Inferior parietal cortex (tissue), 1 donor: ENCODE data around the gene SOX5.
"Not testable (repeated sequence)": the region's sequence is repeated elsewhere in the genome, so short reads cannot be mapped to it uniquely, and the experiment has no call there.

ENCODE experiments used
- DNase-seq: peaks from one replicate; pipeline ENCODE4 v3.0.0-alpha.2; 2016; ENCODE audit errors: extremely low spot score

Gene SOX5

DNA sequence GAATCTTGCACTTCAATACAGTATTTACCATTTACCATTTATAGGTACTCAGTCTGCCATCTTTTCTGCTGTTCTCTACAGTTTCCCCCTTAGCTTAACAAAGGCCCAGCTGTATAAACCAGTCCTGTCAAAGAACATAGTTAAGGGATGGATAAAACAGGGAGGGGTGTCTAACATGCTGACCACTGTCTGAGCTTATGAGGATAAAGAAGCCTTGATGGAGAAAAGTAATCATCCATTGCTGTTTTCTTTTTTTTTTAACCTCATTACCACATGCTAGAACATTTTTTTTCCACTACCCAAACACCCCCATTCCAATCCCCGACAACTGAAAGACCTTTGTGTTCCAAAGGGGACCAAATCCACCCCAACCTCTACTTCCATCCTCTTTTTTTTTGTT is 39.9 kb downstream of the SOX5 start:
- DNase-seq: no peak

- no peak for DNase-seq
Measured at GRCh38 chr12:23906329-23906728, 43.1 kb downstream of the SOX5 start.

- DNase-seq: no peak
Measured at GRCh38 chr12:23899434-23899833, 50.0 kb downstream of the SOX5 start.

GRCh38 chr12:23898121-23898520 is 51.3 kb downstream of the SOX5 start:
- no peak for DNase-seq

DNA sequence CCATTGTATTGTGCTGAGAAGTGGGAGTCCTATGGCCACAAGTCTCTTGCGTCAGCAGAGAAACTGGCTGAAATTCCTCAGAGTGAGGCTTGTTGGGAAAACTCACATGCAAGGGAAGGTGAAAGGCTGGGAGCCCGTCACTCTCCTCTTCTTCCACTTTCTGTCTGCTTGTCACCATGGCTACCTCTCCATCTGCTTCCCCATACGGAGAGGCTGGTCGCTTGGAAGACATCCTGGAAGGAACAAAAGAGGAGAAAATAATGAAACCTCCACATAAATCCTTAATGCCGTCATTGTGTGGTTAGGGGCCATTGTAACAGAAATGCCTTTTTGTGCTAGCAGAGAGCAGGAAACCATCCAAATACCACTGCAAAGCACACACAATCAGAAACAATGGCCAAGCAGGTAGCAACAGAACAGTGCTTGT is 53.7 kb downstream of the SOX5 start:
- peak; percentile 29 for DNase-seq

DNA sequence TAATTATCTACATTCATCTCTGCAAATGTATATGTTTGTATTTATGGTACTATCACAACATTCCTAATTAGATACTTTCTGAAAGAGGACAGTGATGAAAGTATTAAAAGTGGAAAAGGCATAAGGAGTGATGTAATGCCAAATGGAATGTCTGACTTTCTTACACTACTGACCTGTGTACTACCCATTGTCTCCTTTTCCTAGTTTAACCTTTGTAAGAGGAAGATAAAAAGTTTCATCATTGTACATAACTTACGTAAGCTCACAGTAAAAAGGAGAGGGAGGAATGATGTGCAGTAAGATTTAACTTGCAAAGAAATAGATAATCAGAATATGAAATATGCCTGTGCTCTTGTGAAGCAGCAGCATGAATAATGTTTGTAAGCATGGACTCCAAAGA is 55.9 kb downstream of the SOX5 start:
- no peak for DNase-seq

DNA sequence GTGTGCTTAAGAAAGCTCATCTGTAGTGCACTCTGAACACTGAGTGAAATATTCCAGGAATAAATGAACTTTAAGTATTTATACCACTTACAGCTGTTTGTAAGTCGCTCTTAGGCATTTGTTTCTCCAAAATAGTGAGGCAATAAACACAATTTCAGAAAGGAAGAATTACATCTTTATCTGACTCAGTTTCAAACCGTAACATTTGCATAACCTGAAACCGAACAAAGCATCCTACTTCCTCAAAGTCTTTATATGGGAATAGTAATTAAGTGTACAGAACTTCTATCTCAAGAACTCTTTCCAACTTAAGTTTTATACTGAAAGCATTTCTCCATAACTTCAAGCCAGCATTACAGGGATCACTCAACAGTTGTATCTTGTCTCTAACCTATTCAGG is 58.4 kb downstream of the SOX5 start:
- DNase-seq: no peak

- no peak for DNase-seq
Measured at GRCh38 chr12:23889069-23889440, 60.4 kb downstream of the SOX5 start.

DNA sequence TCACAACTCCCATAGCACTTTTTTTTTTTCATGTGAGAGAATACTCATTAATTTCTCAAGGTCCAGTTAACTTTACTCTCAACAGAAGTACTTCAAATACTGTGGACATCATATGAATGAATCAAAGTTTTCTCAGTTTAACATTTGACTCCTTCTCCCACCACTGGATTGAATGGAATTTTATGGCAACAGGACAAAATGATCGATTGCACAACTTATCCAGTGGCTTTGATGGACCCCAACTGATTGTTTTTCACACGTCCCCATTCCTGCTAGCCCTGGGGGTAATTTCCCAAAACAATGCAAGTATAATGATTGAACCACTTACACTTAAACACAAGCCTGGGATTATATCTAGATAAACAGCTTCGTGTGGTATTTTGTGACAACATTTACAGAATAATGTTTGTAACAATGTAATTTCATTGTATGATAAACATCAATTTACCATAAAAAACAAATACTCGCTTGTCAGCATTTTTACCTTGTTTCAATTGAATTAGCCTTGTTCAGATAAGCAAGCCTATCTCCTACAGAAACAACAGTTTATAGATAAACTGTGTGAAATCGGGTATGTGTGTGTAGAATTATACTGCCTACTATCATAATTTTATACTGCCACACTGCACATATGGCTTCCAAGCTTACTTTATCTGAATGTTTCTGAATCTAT is 60.9 kb downstream of the SOX5 start:
- DNase-seq: no peak

GRCh38 chr12:23887055-23887835 is 62.2 kb downstream of the SOX5 start:
- no peak for DNase-seq

DNA sequence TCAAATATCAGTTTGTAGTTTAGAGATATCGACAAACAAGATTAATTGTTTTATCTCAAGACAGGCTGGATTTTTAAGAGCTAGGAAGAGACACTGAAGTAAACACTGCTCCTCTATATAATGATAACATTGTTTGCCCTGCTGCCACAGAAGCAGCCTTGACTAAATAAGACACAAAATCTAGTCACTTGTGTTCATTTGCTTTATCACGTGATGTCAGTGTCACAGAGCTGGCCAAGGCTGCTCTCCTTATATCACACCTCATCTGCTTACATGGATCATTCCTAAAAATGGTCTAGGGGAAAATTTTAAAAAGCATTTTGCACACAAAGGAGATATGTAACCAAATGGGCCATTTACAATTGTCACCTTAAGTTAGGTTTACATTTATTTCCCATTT is 64.1 kb downstream of the SOX5 start:
- DNase-seq: no peak

DNA sequence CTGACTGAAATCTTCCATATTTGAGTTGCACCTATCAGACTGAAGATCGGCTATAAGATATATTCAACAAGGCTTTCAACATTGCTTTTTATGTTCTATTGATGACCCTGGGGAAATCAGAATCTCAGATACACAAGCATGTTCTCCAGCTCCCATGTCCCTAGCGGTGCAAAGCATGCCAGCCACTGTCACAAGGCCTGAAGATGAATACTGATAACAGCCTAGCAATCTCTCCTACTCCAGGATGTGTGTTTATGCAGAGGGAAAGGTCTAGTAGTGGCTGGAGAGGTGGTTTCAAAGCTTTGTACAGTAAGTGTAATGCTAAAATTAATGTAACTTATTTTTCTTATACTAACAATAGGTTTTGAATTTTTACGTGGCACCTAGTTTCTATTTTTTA is 64.6 kb downstream of the SOX5 start:
- DNase-seq: no peak

DNA sequence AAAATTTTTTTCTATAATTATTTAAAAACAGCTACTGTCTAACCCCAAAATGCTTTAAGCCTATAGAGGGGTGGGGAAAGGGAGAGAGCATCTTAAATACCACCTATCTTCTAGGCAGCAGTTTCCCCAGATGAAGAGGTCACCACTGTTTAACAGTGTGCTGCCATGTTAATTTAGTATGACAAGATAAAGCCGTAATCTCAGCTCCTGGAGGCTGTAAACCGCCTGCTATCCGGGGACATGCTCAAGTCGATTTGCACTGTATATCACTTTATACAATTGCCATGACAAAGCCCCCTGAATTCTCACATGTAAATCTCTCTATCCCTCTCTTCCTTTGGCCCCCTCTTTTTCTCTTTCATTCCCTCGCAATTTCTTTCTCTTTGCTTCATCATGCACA is 68.5 kb downstream of the SOX5 start:
- DNase-seq: no peak

- not testable (repeated sequence) for DNase-seq
Measured at GRCh38 chr12:23876618-23877017, 72.9 kb downstream of the SOX5 start.

GRCh38 chr12:23867794-23868193 is 81.7 kb downstream of the SOX5 start:
- DNase-seq: no peak

DNA sequence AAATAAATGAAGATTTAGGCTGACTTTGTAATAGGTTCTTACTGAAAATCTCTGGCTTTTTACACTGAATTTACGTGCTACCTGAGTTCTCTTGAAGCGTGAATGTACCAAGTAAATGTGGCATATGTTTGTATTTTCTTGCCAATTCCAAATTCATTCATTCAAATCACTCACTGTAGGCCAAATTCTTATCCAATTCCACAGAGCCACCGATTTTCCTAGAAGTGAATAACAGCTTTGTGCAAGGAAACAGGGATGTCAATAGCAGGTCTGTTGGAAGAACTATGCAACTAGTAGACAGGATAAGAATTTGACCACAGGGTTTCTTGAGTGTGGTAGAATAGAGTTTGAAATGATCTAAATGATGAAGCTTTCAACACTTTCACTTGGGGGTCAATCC is 86.8 kb downstream of the SOX5 start:
- DNase-seq: no peak

DNA sequence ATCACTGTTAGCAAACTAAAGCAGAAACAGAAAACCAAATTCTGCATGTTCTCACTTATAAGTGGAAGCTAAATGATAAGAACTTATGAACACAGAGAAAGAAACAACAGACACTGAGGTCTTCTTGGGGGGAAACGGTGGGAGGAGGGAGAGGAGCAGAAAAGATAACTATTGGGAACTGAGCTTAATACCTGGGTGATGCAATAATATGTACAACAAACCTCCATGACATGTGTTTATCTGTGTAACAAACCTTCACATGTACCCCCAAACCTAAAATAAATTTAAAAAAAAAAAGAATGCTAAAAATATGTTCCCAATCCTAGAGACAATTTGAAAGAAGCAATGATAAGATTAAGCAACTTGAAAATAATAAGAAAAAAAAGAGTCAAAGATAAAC is 89.5 kb downstream of the SOX5 start:
- no peak for DNase-seq

DNA sequence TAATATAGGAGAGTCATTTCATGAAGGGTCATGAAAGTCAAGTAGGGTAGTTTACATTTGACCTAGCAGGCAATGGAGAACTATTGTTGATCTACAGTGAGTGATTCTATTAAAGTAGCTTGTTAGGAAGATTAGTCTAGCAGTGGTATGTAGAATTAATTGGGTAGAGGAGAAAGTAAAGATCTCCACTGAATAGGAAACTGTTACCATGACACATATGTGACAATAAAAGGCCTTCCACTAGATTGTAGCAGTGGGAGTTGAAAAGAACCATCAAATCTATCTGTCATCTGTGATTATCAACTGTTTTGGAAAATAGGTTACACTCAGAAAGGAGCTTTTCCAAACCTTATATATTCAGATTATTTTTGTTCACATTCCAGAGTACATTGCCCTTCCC is 92.3 kb downstream of the SOX5 start:
- no peak for DNase-seq

DNA sequence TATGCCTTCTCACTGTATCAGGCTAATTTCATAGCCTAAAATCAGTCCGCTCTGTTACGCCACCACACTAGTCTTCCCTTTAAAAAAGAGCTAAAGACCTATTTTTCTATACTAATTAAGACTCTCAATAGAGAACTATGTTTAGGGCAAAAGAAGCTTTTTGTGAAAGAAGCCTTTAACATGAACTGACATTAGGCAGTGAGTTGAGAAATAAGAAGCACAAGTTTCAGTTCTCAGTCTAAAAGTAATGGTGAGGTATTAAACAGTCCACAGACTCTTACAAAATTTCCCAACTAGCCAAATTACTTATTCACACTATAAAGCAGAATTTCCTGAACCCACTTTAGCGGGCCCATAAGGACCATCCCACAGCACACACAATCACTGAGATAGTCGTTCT is 93.7 kb downstream of the SOX5 start:
- DNase-seq: no peak

DNA sequence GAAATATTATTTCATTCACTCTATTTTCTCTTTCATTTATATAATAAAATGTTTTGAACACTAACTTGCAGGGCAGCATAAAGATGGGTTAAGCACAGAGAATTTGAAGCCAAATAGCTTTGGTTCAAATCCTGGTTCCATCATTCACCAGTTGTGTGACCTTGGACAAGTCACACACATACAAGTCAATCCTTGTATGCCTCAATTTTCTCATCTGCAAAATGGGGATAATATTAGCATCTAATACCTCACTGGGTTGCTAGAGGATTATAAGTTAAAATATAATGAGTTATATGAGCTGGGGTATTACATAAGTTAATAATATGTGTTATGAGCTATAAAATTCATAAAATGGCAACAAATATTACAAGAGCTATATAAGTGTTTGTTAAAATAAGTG is 94.9 kb downstream of the SOX5 start:
- DNase-seq: no peak

- no peak for DNase-seq
Measured at GRCh38 chr12:23853640-23854039, 95.8 kb downstream of the SOX5 start.

DNA sequence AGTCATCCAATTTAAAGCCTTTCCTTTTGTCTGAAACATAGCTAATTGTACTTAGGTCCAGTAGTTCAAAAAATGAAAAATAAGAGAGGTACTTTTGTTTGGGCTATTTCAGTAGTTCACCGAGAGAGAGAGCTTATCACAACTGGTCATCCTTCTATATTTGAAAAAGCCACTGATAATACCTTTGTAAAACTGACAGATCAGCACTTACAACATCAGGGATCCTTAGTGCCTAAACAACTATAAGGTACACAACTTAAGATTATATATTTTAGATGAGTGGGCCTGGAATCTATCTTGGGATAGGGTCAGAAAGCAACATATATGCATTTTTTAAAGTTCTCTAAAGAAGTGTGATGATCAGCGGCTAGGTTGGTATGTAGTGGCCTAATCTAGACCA is 97.9 kb downstream of the SOX5 start:
- no peak for DNase-seq

DNA sequence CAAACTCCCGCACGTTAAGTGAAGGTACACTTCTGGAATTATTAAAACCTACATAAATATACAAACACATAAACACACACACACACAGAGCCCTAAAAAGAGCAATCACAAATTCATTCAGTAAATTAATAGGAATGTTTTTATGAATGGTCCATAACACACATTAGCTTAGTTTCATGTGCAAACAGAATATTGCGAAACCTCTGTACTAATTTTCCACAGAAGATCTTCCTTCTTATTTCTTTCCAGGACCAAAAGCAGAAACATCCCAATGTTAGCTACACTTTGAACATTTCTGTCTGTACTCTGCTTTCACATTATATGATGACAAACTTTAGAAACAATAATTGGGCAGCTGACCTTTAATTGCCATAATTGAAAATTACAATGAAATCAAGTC is 101.6 kb downstream of the SOX5 start:
- DNase-seq: no peak

- no peak for DNase-seq
Measured at GRCh38 chr12:23843958-23844357, 105.5 kb downstream of the SOX5 start.
